Measurements from ENCODE around the gene TCF19.
"Not testable (repeated sequence)": the region's sequence is repeated elsewhere in the genome, so short reads cannot be mapped to it uniquely, and the experiment has no call there.

TCF19 gene

DNA sequence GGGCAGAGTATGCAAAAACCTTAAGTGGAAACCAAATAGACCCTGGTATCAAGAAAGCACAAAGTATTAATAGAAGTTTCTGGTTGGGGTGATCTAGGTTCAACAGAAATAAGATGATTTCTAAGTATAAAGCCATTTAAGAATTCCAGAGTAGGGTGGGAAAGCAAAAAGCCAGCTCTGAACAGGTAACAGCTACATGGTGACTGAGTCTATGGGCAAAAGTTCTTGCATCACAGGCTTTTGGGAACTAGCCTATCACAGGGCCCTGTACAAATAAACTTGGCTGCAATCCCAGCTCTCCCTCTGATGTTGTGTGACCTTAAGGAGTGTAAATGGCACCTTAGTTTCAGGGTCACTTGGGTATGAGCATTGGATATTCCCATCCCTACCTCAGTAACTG lies 5.5 kb downstream of the TCF19 start:
- peak; percentile 21 for DNase-seq

DNA sequence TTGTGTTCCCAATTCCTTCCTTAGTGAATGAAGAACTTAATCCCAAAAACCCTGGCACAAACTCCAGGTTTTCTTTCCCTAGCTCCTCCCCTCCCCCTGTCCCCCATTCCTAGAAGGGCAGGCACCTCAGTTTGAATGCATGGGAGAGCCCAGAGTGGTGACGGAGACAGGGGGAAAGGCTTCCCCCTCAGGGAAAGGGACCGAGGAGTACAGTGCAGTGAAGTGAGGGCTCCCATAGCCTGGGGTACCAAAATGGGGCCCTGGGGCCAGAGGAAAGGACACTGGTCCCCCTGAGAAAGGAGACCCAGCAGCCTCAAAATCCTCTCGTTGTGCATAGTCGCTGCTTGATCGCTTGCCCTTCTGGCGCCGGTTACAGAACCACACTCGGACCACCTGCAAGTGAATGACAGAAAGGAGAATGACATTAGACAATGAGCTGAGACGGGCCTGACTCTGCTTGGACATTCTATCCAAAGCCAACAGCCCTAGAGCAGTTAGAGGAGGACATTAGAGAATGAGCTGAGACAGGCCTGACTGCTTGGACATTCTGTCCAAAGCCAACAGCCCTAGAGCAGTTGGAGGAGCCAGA lies 6.2 kb downstream of the TCF19 start:
- DNase-seq, result not testable (repeated sequence)

DNA sequence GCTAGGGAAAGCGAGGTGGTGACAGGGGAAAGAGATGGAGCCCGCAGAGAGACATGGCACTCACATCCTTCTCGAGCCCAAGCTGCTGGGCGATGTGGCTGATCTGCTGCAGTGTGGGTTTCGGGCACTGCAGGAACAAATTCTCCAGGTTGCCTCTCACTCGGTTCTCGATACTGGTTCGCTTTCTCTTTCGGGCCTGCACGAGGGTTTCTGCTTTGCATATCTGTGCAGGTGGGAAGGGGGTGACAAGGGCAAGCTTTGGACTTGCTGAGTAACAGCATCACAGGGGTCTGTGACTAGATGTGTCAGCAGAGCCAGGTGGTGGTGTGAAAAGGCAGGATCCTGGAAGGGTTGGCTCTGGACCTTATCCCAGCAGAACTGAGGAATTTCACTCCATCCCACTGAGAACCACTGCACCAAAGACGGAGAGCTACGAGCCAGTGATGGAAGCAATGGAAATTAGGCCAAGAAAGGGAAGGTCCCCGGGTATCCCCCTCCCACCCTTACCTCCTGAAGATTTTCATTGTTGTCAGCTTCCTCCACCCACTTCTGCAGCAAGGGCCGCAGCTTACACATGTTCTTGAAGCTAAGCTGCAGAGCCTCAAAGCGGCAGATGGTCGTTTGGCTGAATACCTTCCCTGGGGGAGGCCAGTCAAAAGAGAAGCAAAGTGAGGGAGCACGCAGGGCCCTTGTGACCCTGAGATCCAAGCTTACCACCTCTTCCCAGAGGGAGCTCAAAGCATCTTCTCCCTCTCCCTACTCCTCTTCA lies 6.9 kb downstream of the TCF19 start:
- DNase-seq, result not testable (repeated sequence)

DNA sequence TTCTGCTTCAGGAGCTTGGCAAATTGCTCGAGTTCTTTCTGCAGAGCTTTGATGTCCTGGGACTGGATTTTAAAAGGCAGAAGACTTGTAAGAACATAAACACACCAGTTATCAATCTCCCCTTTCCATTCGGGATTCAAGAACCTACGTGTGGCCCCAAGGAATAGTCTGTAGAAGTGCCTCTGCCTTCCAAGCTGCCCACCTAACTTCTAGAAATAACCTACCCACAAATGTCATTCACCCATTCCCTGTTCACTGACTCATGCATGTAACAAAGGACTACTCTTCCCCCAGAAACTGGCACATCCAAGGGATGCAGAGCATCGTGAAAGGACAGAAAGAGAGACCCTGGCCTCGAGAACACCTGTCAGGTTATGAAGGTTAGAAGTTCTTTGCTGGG lies 7.6 kb downstream of the TCF19 start:
- no peak for DNase-seq

DNA sequence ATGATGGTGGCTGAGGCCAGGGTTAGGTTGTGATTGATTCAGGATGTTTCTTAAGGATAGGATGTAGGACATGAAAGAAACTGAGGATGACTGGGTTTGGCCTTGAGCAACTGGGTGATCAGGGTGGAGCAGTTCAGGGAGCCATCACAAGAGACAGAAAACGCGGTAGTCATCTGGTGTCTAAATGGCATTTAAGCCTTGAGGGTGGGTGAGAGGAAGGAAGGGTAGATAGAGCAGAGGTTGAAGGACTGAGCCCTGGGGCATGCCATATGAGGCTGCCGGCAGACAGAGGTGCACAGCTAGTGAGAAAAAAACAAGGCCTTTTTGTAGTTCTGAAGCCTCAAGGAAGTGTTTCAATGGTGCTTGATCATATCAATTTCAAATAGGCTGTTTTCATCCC lies 10.2 kb downstream of the TCF19 start:
- no peak for DNase-seq

DNA sequence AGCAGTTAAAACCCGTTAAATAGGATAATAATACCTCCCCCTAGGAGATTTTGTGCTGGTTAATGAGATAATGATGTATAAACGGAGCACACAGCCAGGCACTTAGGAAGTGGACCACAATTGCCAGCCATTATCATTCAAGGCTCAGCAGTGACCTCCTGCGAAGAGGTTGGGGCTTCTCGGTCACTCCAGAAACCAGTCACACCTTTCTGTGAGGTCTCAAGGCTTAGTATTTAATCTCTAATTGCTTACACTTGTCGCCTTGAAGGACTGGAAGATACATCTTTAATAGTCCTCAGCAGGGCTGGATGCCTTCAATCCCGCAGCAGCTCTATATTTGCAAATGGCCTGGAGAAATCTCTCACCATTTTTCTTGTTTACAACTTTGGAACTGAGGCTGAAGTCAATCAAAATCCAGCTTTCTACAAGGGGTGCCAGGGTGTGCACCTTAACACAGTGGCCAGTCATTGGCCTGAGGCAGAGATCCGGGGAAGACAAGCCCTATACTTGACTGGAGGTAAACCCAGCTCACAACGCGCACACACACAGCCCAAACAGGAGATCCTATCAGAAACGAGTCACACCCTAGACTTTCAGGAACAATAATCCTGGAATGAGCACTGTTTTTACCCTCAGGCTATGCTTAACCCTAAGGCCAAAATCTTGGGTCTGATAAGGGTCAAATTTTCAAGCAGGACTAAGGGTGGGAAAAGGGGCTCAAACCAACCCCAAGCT lies 10.9 kb downstream of the TCF19 start:
- DNase-seq, result no peak

DNA sequence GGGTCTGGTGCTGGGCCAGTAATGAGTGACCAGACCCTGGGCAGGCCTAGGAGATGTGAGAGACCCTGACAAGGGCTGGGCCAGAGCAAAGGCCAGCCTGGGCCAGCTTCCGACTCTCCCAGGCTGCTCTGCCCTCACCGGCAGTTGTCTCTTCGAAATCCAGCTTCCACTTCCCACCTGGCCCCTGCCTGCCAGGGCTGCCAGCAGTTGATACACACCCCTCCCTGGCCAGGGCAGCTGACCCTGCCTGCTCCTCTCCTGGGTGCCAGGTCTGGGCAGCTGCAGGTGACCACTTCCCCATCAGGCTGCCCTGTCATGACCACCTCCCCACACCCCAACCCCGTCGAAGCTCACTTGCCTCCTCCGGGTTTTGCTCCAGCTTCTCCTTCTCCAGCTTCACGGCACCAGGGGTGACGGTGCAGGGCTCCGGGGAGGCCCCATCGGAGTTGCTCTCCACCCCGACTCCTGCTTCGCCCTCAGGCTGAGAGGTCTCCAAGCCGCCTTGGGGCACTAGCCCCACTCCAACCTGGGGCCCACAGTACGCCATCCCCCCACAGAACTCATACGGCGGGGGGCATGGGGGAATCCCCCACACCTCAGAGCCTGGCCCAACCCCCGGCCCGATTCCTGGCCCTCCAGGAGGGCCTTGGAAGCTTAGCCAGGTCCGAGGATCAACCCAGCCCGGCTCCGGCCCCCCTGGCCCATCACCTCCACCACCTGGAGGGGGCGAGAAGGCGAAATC lies 11.6 kb downstream of the TCF19 start:
- not testable (repeated sequence) for DNase-seq

DNA sequence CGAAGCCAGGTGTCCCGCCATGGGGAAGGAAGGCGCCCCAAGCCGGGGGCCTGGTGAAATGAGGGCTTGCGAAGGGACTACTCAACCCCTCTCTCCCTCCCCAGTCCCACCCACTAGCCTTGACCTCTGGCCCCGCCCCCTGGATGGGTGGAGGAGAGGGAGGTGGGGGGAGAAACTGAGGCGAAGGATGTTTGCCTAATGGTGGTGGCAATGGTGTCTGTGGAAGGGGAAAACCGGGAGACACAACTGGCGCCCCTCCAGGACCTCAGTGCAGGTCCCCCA lies 12.2 kb downstream of the TCF19 start, which contains the start of gene POU5F1:
TSS of gene POU5F1 (minus strand) at position 83 of the 282 bp plus-strand sequence. CDS start at position 21, 62 bp downstream.
- DNase-seq, result no peak

DNA sequence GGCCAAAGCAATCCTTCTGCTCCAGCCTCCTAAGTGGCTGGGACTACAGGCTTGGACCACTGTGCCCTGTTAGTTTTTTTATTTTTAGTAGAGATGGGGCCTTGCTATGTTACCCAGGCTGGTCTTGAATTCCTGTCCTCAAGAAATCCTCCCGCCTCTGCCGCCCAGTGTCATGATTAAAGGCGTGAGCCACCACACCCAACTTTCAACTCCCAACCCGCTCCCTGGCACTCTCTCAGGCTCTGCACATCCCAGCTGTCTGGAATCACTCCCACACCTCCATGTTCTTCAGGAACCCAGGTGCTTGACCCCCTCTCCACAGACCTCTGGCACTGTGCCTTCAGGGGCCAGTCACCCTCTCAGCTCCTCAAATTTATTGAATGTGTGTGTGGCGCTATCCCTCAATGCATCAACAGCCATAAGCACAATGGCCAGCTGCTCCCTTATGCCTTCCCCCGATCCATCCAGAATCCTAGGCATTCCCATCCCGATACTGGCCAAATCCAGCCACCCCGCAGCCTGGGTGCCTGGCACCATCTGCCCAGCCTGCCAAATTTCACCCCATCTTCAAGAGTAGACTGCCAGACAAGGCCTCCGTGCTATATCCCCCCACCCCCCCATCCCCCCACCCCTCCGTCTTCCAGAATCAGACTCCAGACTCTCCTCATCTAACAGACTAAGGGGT lies 12.7 kb downstream of the TCF19 start:
- DNase-seq, result no peak

DNA sequence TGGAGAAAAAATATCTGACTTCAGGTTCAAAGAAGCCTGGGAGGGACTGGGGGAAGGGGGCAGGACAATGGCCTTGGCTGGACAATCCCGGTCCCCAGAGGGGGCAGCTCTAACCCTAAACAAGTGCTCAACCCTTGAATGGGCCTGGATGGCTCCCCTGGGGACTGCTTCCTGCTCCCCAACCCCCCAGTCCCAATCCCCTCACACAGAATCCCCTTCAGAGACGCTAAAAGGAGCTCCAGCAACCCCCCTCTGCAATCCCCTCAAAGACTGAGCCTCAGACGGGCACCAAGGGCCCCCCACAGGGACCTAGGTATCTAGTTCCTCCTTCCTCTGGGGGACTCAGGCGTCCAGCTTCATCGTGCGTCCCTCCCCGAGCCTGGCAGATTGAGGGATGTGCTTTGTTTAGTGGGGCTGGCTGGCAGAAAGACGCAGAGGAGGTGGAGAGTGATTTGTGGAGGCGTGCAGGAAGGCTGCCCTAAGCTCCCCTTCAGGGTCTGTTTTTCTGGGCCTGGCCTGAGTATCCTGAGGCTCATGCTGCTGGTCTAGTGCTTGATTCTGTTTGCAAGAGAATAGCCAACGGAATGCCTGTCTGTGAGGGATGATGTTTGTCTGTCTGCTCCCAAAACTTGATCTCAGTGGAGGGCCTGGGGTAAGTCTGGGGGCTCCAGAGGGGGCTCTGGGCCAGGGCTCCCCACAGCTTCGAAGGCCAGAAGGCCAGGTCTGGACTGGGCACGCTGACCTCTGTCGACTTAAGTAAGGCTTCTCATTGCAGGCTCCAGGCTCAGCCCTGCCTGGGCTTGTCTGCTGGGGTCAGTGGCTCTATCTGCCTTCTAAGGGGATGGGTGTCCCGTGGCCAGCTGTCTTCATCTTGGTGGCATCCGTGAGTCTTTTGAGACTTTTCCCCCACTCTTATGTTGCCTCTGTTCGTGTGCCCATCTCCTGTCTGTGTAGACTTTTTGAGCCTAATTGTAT lies 13.8 kb downstream of the TCF19 start:
- no peak for DNase-seq

DNA sequence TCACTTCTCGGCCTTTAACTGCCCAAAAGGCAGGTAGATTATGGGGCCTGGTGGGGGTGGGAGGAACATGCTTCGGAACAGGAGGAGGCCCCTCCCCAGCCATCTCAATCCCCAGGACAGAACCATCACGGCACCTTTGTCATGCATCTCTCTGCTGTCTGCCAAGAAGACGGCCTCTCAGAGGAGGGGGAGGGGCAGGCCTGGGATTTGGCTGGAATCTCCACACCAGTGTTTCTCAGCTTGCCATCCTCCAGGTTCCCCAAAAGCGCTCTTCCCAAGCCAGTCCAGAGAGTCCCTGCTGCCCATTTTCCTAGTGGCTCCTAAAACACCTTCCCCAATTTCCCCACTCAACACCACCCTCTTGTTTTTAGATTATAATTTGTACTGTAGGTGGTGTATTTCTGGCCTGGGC lies 14.6 kb downstream of the TCF19 start:
- no peak for DNase-seq

DNA sequence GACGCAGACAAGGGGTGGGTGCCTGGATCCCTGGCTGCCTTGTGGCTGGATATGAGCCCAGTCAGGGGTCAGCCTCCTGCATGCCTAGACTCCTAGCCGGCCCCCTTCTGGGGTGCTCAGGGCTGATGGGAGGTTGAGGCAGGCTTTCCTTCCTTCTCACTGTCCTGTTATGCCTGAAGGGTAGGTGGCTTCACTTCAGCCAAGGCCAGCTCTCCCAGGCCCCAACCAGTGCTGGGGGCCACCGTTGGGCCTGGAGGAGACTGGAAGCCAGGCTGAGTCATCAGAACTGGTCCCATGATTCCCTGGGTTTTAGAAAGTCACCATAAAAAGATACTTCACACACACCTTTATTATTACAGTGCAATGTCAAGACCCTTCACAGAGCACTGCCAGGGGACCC lies 15.0 kb downstream of the TCF19 start:
- DNase-seq, result no peak

DNA sequence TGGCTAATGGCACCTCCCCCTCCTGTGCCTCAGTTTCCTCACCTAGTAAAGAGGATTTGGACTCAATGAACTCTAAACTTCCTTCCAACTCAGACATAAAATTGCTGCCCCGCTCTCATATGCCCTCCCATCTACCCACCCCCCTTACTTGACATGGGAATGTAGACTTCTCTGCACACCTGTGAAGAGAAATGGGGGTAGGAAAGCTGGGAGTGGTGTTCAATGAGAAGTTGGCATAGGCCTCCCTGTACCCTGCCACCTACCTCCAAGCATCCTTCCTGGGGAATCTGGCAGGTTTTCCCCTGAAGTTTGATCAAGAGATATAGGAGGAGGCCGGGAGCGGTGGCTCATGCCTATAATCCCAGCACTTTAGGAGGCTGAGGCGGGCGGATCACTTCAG lies 16.0 kb downstream of the TCF19 start:
- no peak for DNase-seq

DNA sequence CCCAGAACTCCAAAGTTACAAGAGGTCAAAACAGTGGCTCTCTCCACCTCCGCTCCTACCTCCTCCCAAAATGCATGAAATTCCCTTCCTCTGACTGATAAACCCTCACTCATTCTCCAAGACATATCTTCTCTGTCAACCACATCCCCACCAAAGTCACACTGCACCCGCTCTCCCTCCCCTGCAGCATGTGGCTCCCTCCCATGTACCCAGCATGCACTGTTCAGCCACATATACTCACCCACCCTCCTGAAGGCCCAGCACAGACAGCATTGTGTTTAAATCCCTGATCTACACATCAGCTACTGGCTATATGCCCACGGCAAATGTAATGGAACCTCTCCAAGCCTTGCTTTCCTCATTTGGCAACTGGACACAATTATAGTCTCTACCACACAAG lies 17.6 kb downstream of the TCF19 start:
- DNase-seq, result no peak

DNA sequence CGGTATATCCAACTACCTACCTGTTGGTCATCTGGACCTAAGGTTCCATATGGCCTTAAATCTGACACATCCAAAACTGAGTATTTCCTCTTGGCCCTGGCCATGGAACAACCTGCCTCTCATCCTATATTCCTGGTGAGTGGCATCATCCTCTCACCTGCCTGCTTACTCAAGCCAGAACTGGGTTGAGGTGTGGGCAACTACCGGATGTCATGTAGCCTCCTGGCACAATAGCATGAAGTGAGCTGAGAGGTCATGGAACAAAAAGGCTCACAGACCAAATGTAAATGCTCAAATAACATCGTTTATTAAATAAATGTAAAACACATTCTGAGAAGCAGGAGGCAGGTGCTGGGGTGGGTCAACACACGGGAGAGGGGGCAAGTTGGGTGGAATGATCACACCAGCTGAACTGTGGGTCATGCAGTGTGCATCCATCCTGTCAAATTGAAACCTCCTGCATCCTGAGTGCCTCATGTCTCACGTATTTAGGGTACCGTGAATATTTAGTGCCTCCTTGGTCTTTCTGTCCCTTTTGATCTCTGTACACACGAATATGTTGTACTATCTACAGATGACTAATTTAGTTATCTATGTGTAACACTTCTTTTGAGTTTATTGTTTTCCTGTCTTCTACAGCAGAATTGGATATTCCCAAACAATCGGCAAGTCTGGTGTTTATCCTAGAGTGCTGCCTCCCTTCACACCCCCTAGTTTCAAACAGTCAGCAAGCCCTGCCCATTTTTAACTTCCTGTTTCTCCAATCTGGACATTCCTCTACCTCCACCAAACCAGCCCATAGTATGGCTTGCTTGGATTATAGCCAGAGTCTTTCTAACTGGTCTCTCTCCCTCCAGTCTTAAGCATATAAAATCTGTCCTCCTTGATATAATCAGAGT lies 20.0 kb downstream of the TCF19 start:
- no peak for DNase-seq

DNA sequence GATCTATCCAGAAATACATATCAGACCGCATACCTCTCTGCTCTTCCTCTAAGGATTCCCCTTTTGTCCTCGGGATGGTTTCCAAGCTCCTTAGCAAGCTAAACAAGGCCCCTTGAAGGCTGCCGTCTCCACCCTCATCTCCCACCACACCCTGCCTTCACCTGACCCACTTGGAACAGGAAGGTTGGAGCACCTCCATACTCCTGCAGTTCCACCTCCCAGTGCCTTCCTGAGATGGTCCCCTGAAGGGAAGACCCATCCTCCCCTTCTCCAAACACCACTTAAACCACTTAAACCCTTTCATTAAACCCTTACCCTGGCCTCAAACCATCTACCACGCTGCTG lies 20.6 kb downstream of the TCF19 start:
- DNase-seq, result no peak

DNA sequence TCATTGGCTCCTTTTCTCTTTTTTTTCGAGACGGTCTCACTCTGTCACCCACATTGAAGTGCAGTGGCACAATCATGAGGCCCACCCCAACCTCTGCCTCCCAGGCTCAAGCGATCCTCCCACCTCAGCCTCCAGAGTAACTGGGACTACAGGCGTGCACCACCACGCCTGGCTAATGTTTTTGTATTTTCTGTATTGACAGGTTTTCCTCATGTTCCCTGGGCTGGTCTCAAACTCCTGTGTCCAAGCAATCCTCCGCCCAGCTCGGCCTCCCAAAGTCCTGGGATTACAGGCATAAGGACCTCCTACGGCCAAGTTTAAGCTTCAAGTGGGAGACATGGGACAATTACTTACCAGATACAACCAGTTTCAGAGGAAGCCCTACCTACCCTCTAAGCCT lies 21.5 kb downstream of the TCF19 start:
- DNase-seq, result no peak

DNA sequence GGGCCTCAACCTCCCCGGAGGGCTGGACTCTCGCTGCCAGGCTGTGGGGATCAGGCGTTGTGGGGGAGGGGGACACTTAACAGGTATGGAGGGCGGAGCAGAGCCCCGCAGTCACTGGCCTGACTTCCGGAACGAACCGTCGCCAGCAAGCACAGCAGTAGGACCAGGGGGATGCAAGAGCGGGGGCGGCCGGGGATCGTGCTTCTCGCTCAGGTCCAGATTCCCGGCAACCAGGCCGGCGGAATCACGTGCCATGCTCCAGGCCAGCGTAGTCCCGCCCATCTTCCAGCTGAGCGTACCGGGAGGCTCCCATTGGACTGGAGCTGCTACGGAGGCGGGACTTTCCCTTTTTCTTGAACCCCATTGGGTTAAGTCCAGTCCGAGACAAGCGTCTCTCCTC lies 22.1 kb downstream of the TCF19 start:
- no peak for DNase-seq

DNA sequence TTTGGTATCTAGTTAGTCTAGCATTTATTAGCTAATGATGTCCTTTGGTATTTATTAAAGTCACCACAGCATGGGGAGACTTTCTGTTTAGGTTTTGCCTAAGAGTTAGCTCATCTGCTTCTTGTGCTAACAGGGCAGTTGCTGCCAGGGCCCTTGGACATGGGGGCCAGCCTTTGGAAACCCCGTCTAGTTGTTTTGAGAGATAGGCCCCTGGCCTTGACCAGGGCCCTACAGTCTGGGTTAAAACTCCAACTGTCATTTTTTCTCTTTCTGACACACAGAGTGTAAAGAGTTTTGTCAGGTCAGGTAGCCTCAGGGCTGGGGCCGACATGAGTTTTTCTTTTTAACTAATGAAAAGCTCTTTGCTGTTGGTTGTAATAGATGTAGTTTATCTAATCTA lies 24.9 kb downstream of the TCF19 start:
- not testable (repeated sequence) for DNase-seq

DNA sequence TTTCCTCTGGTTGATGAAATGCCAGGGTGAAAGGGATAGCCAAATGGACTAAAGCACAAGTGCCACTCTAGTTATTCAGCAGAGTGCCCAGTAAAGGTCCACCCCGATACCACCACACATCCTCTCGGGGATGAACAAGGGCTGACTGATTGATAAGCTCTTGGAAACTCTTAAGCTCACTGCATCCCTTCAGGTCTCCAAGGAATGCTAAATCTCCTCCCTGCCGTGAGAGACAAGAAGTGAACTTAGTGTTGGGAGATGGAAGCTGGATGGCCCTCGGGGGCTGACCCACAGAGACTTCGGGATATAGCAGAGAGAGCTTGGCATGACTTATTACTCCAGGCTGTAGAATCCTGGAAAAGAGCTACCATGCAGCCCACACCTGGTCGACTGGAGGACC lies 25.5 kb downstream of the TCF19 start:
- DNase-seq, result not testable (repeated sequence)

DNA sequence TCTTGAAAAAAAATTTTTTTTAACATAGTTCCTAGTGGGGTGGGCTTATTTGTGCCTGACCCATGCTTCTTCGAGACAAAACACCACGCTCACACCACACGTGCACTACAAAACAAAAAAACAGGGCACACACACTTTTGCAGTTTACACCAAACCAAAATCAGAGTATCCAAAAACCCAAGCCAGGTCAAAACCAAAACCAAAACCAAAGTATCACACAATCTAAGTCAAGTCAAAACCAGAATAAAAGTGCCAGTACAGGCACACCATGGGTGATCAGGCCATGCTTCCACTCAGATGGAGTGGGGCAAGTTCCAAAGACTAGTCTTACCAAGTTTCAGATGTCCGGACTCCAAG lies 27.3 kb downstream of the TCF19 start:
- DNase-seq, result not testable (repeated sequence)

Measured in NCI-H69 (cell line).